ENCODE results near the gene SYNGR1.

SYNGR1 gene

DNA sequence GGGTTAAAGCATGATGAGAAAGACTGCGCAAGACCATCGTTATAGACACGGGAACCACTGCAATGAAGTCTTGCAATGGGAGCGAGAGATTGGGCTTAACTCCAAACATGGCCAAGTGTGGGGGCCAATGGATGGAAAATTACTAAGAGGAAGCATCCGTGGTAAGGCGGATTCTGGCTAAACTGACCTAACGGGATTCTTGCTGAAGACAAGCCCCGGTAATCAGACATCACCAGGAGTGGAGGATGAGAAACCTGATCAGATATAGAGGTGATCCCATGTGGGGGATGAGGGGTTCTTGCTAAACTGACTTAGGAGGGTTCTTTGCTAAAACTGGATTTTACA lies 5.8 kb upstream of the SYNGR1 start:
- no peak for DNase-seq (ENCODE audit: low read depth)
- TF ChIP-seq, protein P1, sequence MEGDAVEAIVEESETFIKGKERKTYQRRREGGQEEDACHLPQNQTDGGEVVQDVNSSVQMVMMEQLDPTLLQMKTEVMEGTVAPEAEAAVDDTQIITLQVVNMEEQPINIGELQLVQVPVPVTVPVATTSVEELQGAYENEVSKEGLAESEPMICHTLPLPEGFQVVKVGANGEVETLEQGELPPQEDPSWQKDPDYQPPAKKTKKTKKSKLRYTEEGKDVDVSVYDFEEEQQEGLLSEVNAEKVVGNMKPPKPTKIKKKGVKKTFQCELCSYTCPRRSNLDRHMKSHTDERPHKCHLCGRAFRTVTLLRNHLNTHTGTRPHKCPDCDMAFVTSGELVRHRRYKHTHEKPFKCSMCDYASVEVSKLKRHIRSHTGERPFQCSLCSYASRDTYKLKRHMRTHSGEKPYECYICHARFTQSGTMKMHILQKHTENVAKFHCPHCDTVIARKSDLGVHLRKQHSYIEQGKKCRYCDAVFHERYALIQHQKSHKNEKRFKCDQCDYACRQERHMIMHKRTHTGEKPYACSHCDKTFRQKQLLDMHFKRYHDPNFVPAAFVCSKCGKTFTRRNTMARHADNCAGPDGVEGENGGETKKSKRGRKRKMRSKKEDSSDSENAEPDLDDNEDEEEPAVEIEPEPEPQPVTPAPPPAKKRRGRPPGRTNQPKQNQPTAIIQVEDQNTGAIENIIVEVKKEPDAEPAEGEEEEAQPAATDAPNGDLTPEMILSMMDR (IDR thresholded peaks at IDR 0.05; ENCODE audit: low read depth, low read length, missing control alignments): no peak
- H3K4me3 ChIP-seq (ENCODE audit: low read depth, low read length): no peak overlapping the region

DNA sequence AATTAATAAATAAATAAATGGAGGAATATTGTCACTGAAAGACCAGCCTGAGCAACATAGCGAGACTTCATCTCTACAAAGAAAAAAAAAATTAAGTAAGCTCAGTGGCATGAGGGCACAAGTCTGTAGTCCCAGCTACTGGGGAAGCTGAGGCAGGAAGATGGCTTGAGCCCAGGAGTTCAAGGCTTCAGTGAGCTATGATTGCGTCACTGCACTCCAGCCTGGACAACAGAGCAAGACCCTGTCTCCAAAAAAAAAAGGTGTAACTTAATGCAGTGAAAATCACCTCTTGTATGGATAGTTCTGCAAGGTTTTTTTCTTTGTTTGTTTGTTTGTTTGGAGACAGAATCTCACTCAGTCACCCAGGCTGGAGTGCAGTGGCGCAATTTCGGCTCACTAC lies 4.6 kb upstream of the SYNGR1 start:
- TF ChIP-seq, protein P1 (IDR thresholded peaks at IDR 0.05; ENCODE audit: low read depth, low read length, missing control alignments): no peak
- no peak overlapping the region for H3K4me3 ChIP-seq (ENCODE audit: low read depth, low read length)
- no peak for DNase-seq (ENCODE audit: low read depth)

DNA sequence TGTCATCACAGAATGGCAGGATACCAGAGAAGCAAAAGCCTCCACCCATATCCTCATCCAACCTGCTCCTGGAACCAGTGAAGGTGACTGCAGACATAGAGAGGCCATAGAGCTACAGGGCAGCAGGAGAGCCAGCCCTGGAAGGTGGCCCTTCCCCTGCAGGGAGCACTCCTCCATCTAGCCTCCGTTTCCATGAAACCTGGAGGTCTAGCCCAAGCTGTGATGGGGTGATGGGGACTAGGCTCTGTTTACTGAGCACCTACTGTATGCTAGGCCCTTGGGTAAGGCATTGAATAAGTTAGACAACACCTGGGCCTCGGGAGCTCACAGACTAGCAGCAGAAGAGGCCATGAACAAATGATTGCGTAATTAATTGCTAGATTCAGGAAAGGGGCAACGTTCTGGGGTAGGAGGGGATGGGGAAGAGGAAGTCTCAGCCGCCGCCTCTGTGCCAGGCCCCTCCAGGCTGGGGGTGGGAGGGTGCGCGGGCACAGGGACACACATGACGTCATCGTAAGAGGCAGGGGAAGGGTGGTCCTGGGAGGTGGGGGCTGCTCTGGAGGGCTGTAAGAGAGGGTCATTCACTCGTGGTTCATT lies 784 bp upstream of the SYNGR1 start:
- no peak for DNase-seq (ENCODE audit: low read depth)
- peak overlapping the region; percentile 57 for H3K4me3 ChIP-seq (ENCODE audit: low read depth, low read length)
- TF ChIP-seq, protein P1 (IDR thresholded peaks at IDR 0.05; ENCODE audit: low read depth, low read length, missing control alignments): no peak

DNA sequence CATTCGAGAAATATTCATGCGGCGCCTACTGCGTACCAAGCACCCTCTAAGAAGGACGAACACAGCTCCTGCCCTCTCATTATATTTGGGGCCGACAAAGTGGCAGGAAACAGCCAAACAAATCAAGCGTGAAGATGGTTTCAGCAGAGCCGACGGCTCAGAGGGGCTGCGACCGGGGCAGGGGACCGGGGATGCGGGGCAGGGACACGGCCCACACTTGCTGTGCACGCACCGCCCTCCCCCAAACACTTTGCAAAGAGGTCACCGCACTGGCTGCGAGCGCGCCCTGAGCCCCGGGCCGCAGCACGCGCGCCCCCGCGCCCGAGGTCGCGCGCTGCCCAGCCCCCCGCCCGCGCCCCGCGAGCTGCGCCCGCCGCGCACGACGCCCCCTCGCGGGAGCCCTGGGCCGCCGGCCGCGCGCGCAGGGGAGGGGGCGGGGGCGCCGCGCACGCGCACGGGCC lies 255 bp upstream of the SYNGR1 start:
- no peak for DNase-seq (ENCODE audit: low read depth)
- TF ChIP-seq, protein P1 (IDR thresholded peaks at IDR 0.05; ENCODE audit: low read depth, low read length, missing control alignments): no peak

DNA sequence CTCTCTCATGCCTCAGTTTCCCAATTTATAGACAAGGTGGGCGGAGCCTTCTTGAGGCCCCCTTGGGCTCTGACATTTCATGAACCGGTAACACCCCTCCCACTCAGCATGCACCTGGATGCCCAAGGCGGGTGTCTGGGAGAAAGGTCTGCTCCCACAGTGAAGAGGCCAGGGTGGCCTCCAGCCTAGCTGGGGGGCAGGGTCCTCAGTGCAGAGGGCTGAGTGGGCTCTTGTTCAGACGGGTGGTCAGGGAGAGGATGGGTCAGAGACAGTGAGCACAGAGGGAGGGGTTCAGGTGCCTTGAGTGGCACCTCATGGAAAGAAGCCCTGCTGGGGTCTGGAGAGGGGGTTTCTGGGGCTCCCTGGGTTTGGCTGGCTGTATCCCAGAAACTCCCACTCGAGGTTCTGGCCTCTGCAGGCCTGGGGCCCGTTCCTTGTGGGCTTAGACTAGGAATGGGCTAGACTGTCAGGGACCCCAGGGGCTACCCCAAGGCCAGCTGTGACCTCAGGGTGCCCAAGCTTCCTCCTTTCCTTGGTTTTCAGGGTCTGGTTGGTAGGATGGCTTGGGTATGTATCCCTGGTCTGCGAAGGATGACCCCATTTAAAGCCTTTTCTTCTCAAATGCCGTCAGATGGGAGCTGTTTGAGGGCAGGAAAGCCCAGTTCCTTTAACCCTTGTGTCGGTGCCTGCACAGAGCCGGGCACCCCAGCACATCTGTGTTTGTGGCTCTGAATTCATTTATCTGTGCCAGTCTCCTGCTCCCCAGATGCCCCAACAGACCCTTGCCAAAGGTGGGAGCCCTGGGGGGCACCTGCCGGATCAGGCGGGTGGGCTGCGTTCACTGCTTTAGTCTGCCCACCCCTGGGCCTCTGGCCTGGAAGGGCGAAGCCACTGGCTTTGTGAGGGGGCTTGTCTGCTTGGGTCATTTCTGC lies 1.2 kb downstream of the SYNGR1 start:
- TF ChIP-seq, protein P1 (IDR thresholded peaks at IDR 0.05; ENCODE audit: low read depth, low read length, missing control alignments): no peak
- no peak overlapping the region; the same call in 1 of the 2 replicates for H3K4me3 ChIP-seq (ENCODE audit: low read depth, low read length)
- no peak for DNase-seq (ENCODE audit: low read depth)

More for the DNA sequence above, 255 bp upstream of the SYNGR1 start:
- peak overlapping the region; percentile 57 for H3K4me3 ChIP-seq (ENCODE audit: low read depth, low read length)

- TF ChIP-seq, protein P1 (IDR thresholded peaks at IDR 0.05; ENCODE audit: low read depth, low read length, missing control alignments): no peak
- no peak for DNase-seq (ENCODE audit: low read depth)
- H3K4me3 ChIP-seq (ENCODE audit: low read depth, low read length): no peak overlapping the region
These were observed 2.0 kb downstream of the SYNGR1 start for GRCh38 chr22:39351689-39352214.
